CD4-positive, alpha-beta T cell (primary cell): ENCODE measurements around the gene LTB4R. TPM values are rescaled to one million over a fixed set of nuclear protein-coding genes. Genes with fewer than 3 reads are reported as not detected.

Experiments used
- ATAC-seq: fragments of 200-7000 bp; cut with Tn5 transposase; one replicate; pipeline ENCODE4 v1.10.0; 2022; ENCODE audit warnings: mild to moderate bottlenecking; ENCODE audit not compliant: poor library complexity
- CTCF ChIA-PET: fragments of 350-600 bp; sonication (Branson Sonifier 250); formaldehyde crosslinking; loops from one replicate; lab custom pipeline; 2021; ENCODE audit warnings: antibody characterized with exemption, inconsistent platforms; lab: Charles Lee
- POLR2A ChIA-PET: fragments of 350-600 bp; sonication (Branson Sonifier 250); formaldehyde crosslinking; loops from one replicate; lab custom pipeline; 2021; ENCODE audit warnings: antibody characterized with exemption, inconsistent platforms; lab: Charles Lee
- DNase-seq, 14 experiments: peaks; one replicate each; pipeline ENCODE4 v3.0.0-alpha.2; 2013 to 2020; ENCODE audit warnings: mixed read lengths in 2 of 14
- H3K27ac ChIP-seq, 2 donors: one replicate each; pipeline versions ENCODE4 v1.5.1 to v1.7.0; 2013; ENCODE audit warnings: low read length in 2 of 2, low read depth in 1 of 2, mild to moderate bottlenecking in 1 of 2
- H3K27me3 ChIP-seq, 2 experiments: 1 replicate in 1 of 2; 2 replicates in 1 of 2; pipeline versions ENCODE4 v1.6.1 to v1.7.0; 2013; ENCODE audit warnings: low read length in 2 of 2, control low read depth in 1 of 2, mild to moderate bottlenecking in 1 of 2, moderate library complexity in 1 of 2; ENCODE audit not compliant: insufficient read depth in 2 of 2, control insufficient read depth in 1 of 2
- H3K36me3 ChIP-seq: one replicate; pipeline ENCODE4 v1.6.1; 2013; ENCODE audit warnings: low read length, control low read depth; ENCODE audit not compliant: insufficient read depth
- H3K4me1 ChIP-seq: one replicate; pipeline ENCODE4 v1.6.1; 2013; ENCODE audit warnings: low read length, control low read depth; ENCODE audit not compliant: insufficient read depth
- H3K4me3 ChIP-seq: one replicate; pipeline ENCODE4 v1.5.1; 2013; ENCODE audit warnings: mild to moderate bottlenecking, low read length, moderate library complexity
- H3K9me3 ChIP-seq, 2 experiments: 1 replicate in 1 of 2; 2 replicates in 1 of 2; pipeline versions ENCODE4 v1.6.1 to v1.7.0; 2013; ENCODE audit warnings: low read length in 2 of 2, mild to moderate bottlenecking in 2 of 2, control low read depth in 1 of 2, moderate library complexity in 1 of 2; ENCODE audit not compliant: control insufficient read depth in 1 of 2, insufficient read depth in 1 of 2
- H3K27ac Mint-ChIP-seq: one replicate; pipeline ENCODE4 v1.8.0; 2020; ENCODE audit warnings: mixed read lengths
- H3K27me3 Mint-ChIP-seq: one replicate; pipeline ENCODE4 v1.8.0; 2021; ENCODE audit warnings: mixed read lengths
- H3K36me3 Mint-ChIP-seq: one replicate; pipeline ENCODE4 v1.8.0; 2021; ENCODE audit warnings: low read depth, mixed read lengths
- H3K4me1 Mint-ChIP-seq: one replicate; pipeline ENCODE4 v1.8.0; 2021; ENCODE audit warnings: low read depth, mixed read lengths
- H3K4me3 Mint-ChIP-seq: one replicate; pipeline ENCODE4 v1.8.0; 2020; ENCODE audit warnings: mild to moderate bottlenecking, mixed read lengths
- H3K9me3 Mint-ChIP-seq: one replicate; pipeline ENCODE4 v1.8.0; 2020; ENCODE audit warnings: mixed read lengths
- intact Hi-C, 2 experiments: fragments of 100-400 bp; cut with DNase I in 1 of 2; cut with micrococcal nuclease in 1 of 2; formaldehyde crosslinking; loops; one replicate each; pipeline versions ENCODE4 v1.15.1 to v1.9.0; 2023 to 2025; cut with DNase I, micrococcal nuclease
- total RNA-seq, 174 experiments: library from RNA in 2 of 174; stranded (reverse) in 2 of 174; gene quantifications; one replicate each; pipeline ENCODE4 v1.2.3 and lab custom pipeline; 2021 to 2026
- TF ChIP-seq, protein P1 (sequence below): fragments of 200-600 bp; IDR thresholded peaks from one replicate; pipeline ENCODE4 v1.8.0; 2022; ENCODE audit warnings: antibody characterized with exemption, mild to moderate bottlenecking

The LTB4R gene
- total RNA-seq, 2 experiments from 2014 or later = 15.6 to 18.3 TPM

DNA sequence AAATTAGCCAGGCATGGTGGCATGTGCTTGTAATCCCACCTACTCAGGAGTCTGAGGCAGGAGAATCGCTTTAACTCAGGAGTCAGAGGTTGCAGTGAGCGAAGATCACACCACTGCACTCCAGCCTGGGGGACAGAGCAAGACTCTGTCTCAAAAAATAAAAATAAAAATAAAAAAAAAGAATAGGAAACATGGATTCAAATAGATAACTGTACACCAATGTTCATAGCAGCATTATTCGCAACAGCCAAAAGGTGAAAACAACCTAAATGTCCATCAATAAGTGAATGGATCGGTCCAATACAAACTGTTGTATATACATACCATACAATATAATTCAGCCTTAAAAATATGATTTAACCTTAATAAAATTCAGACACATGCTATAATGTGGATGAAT lies 31.6 kb downstream of the LTB4R start:
- no peak overlapping the region for H3K4me3 Mint-ChIP-seq
- H3K27ac Mint-ChIP-seq = no peak overlapping the region
- no peaks in the 10 kb centered on the region for H3K9me3 Mint-ChIP-seq
- ATAC-seq = no peak
- H3K4me1 ChIP-seq = peaks cover 26% of the 10 kb centered on the region
- ChIA-PET POLR2A (interaction anchor here (11.3 kb wide), 1 partner anchor 90 kb away, joined by 270 read pairs; the partner anchor contains the start of genes CBLN3 and KHNYN), CTCF (interaction anchor here (0.7 to 1.1 kb wide), 3 partner anchors 9 to 12 kb away, joined by 3 read pairs; no protein-coding TSS in a partner anchor)
- peaks cover 6 to 10% of the 10 kb centered on the region in 2 experiments for H3K27me3 ChIP-seq
- intact Hi-C loops = no loop called here
- H3K27ac ChIP-seq = no peak overlapping the region
- peaks cover 15% of the 10 kb centered on the region for H3K36me3 Mint-ChIP-seq
- H3K9me3 ChIP-seq = no peaks in the 10 kb centered on the region
- no peak overlapping the region for H3K4me3 ChIP-seq
- H3K4me1 Mint-ChIP-seq = peaks cover 18% of the 10 kb centered on the region
- no peak for DNase-seq
- H3K27me3 Mint-ChIP-seq = peaks cover 33% of the 10 kb centered on the region
- peaks cover under 1% of the 10 kb centered on the region for H3K36me3 ChIP-seq
- TF ChIP-seq, protein P1, sequence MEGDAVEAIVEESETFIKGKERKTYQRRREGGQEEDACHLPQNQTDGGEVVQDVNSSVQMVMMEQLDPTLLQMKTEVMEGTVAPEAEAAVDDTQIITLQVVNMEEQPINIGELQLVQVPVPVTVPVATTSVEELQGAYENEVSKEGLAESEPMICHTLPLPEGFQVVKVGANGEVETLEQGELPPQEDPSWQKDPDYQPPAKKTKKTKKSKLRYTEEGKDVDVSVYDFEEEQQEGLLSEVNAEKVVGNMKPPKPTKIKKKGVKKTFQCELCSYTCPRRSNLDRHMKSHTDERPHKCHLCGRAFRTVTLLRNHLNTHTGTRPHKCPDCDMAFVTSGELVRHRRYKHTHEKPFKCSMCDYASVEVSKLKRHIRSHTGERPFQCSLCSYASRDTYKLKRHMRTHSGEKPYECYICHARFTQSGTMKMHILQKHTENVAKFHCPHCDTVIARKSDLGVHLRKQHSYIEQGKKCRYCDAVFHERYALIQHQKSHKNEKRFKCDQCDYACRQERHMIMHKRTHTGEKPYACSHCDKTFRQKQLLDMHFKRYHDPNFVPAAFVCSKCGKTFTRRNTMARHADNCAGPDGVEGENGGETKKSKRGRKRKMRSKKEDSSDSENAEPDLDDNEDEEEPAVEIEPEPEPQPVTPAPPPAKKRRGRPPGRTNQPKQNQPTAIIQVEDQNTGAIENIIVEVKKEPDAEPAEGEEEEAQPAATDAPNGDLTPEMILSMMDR = no peak

DNA sequence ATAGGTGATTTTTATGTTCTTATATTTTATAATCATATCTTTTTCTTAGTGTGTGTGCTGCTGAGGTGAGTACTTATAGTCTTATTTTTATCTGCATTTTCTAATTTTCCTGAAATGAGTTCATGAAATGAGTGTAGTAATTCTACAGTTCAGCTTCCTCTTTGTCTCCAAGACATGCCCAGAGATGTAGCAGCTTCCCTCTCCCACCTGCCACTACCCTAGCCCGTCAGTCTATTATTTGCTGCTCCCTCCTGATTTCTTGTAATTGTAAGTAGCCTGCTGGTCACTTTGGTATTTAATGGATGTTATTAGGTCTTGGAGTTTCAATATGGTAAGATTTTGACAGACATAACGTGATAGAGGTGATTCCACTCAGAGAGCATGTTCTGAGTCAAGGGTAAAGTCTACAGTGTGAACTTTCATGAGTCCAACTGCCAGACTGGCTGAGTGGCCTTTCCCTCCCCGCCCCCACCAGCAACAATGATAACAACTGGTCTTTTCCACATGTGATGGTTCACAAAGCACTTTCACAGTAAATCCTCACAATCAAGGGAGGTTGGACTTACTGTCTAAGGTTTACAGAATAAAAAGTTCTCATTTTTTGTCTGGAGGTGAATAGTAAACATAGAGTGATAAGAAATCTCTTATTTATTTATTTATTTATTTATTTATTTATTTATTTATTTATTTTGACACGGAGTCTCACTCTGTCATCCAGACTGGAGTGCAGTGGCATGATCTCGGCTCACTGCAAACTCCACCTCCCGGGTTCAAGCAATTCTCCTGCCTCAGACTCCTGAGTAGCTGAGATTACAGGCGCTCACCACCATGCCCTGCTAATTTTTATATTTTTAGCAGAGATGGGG lies 32.7 kb downstream of the LTB4R start:
- H3K4me3 ChIP-seq = no peak overlapping the region
- peaks cover 14% of the 10 kb centered on the region for H3K4me1 ChIP-seq
- no peak overlapping the region for H3K27ac Mint-ChIP-seq
- no peak overlapping the region for H3K27ac ChIP-seq
- H3K4me3 Mint-ChIP-seq = no peak overlapping the region
- H3K27me3 ChIP-seq = peaks cover 6 to 10% of the 10 kb centered on the region in 2 experiments
- H3K9me3 ChIP-seq = no peaks in the 10 kb centered on the region
- H3K36me3 ChIP-seq = no peaks in the 10 kb centered on the region
- peaks cover 7% of the 10 kb centered on the region for H3K36me3 Mint-ChIP-seq
- TF ChIP-seq, protein P1 = no peak
- CTCF ChIA-PET = interaction anchor here (0.7 to 2.1 kb wide), 3 partner anchors 10 to 11 kb away, joined by 3 to 9 read pairs (median 3); no protein-coding TSS in a partner anchor
- peaks cover 9% of the 10 kb centered on the region for H3K4me1 Mint-ChIP-seq
- ATAC-seq = no peak
- POLR2A ChIA-PET = no interaction called here
- DNase-seq = no peak
- peaks cover 39% of the 10 kb centered on the region for H3K27me3 Mint-ChIP-seq
- intact Hi-C loops = no loop called here
- H3K9me3 Mint-ChIP-seq = no peaks in the 10 kb centered on the region

DNA sequence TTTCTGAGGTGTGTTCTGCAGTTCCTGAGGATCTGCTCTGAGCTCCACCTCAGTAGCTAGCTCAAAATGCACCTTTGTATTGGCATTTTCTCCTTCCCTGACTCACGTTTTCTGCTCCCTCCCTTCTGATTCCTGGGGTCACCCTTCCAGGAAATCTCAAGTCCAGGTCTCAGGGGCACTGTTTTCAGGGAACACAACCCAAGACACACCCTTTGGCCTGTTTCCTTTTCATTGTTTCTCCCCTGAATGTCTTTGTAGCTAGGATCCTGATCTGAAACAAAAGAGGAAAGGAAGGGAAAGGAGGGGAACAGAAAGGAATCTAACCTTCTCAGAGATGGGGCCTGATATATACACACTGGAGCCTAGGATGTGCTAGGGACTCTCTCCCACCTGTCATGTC lies 35.8 kb downstream of the LTB4R start:
- CTCF ChIA-PET = no interaction called here
- TF ChIP-seq, protein P1 = no peak
- no peaks in the 10 kb centered on the region for H3K4me1 ChIP-seq
- no peak overlapping the region for H3K27ac ChIP-seq
- POLR2A ChIA-PET = no interaction called here
- DNase-seq (no peak), ATAC-seq (no peak)
- intact Hi-C loops = no loop called here
- H3K27me3 Mint-ChIP-seq = peaks cover 69% of the 10 kb centered on the region
- H3K9me3 Mint-ChIP-seq = no peaks in the 10 kb centered on the region
- no peaks in the 10 kb centered on the region for H3K9me3 ChIP-seq
- no peak overlapping the region for H3K4me3 ChIP-seq
- H3K27me3 ChIP-seq = peaks cover 13 to 20% of the 10 kb centered on the region in 2 experiments
- no peaks in the 10 kb centered on the region for H3K36me3 Mint-ChIP-seq
- H3K27ac Mint-ChIP-seq = no peak overlapping the region
- no peaks in the 10 kb centered on the region for H3K4me1 Mint-ChIP-seq
- H3K4me3 Mint-ChIP-seq = no peak overlapping the region
- H3K36me3 ChIP-seq = no peaks in the 10 kb centered on the region
